ENCODE measurements around the gene JAKMIP1. TPM values are rescaled to one million over a fixed set of nuclear protein-coding genes. Genes with fewer than 3 reads are reported as not detected.

JAKMIP1 gene
- total and polyA plus RNA-seq, 2 donors (not counting 1 experiment from before 2014, with no cell fraction given), result 0.49 to 1.0 TPM

- TF ChIP-seq CTCF (IDR thresholded peaks at IDR 0.05) (no peak), EZH2 (IDR thresholded peaks at IDR 0.05; ENCODE audit: borderline replicate concordance, insufficient read depth, low read depth, low read length, poor library complexity, severe bottlenecking) (no peak)
- Histone ChIP-seq H4K20me1 (ENCODE audit: control insufficient read depth, insufficient read depth, low read length, poor library complexity, severe bottlenecking) (no peaks in the 10 kb centered on the region), H3K36me3 (replicated peaks in 1 of 2; ENCODE audit: control extremely low read depth in 1 of 2, control insufficient read depth in 1 of 2, extremely low read depth in 1 of 2, insufficient read depth in 2 of 2, low read length in 1 of 2) (no peaks in the 10 kb centered on the region), H3K27ac (ENCODE audit: low read length in 2 of 2) (no peak overlapping the region), H3K4me3 (ENCODE audit: control extremely low read depth in 1 of 5, extremely low read depth in 1 of 5, insufficient read depth in 1 of 5, low read depth in 2 of 5, low read length in 4 of 5) (no peak overlapping the region), H3K9me3 (ENCODE audit: control extremely low read depth in 1 of 3, control insufficient read depth in 2 of 3, insufficient read depth in 1 of 3, low read length in 2 of 3) (peaks cover 0 to 50% (median 29%) of the 10 kb centered on the region in 3 donors), H3K4me1 (ENCODE audit: control insufficient read depth in 2 of 2, insufficient read depth in 2 of 2, low read length in 2 of 2) (no peaks in the 10 kb centered on the region), H3K4me2 (replicated peaks; ENCODE audit: low read depth, low read length, poor library complexity, severe bottlenecking) (no peak overlapping the region), H3K9ac (ENCODE audit: low read length) (no peak overlapping the region), H2AFZ (ENCODE audit: insufficient read depth, low read depth, low read length, poor library complexity, severe bottlenecking) (no peak overlapping the region), H3K79me2 (ENCODE audit: control insufficient read depth, insufficient read depth, low read length) (no peaks in the 10 kb centered on the region), H3K27me3 (replicated peaks in 1 of 4; ENCODE audit: control extremely low read depth in 1 of 4, control insufficient read depth in 3 of 4, insufficient read depth in 4 of 4, low read length in 3 of 4) (no peaks in the 10 kb centered on the region)
- no peak overlapping the region for H3K4me3 Mint-ChIP-seq
- DNase-seq, result no peak
- CTCF ChIA-PET, result no interaction called here
- POLR2A ChIA-PET, result no interaction called here
- WGBS (ENCODE audit: insufficient coverage), result 83% methylated on average over 4 of the region's 4 CpGs
- no peaks in the 10 kb centered on the region for H3K4me1 Mint-ChIP-seq
- H3K27ac Mint-ChIP-seq, result no peak overlapping the region
- intact Hi-C loops (cut with micrococcal nuclease), result no loop called here
- peaks cover 2% of the 10 kb centered on the region for H3K9me3 Mint-ChIP-seq (ENCODE audit: insufficient read depth)
- no peak for ATAC-seq (ENCODE audit: low read depth)
- no peaks in the 10 kb centered on the region for H3K27me3 Mint-ChIP-seq
Observed at GRCh38 chr4:6055436-6055835, 144.9 kb downstream of the JAKMIP1 start.

- no peak overlapping the region for H2AFZ ChIP-seq (ENCODE audit: insufficient read depth, low read depth, low read length, poor library complexity, severe bottlenecking)
- H3K27me3 ChIP-seq (replicated peaks in 1 of 4; ENCODE audit: control extremely low read depth in 1 of 4, control insufficient read depth in 3 of 4, insufficient read depth in 4 of 4, low read length in 3 of 4), result peaks cover 0 to 2% (median 0%) of the 10 kb centered on the region in 4 experiments
- peaks cover 0 to 46% (median 26%) of the 10 kb centered on the region in 3 donors for H3K9me3 ChIP-seq (ENCODE audit: control extremely low read depth in 1 of 3, control insufficient read depth in 2 of 3, insufficient read depth in 1 of 3, low read length in 2 of 3)
- H3K4me2 ChIP-seq (replicated peaks; ENCODE audit: low read depth, low read length, poor library complexity, severe bottlenecking), result no peak overlapping the region
- no peak overlapping the region for H3K27ac Mint-ChIP-seq
- no peak overlapping the region for H3K9ac ChIP-seq (ENCODE audit: low read length)
- WGBS (ENCODE audit: insufficient coverage), result 100% methylated on average over 3 of the region's 4 CpGs
- ATAC-seq (ENCODE audit: low read depth) (no peak), DNase-seq (no peak)
- H3K36me3 ChIP-seq (replicated peaks in 1 of 2; ENCODE audit: control extremely low read depth in 1 of 2, control insufficient read depth in 1 of 2, extremely low read depth in 1 of 2, insufficient read depth in 2 of 2, low read length in 1 of 2), result no peaks in the 10 kb centered on the region
- POLR2A ChIA-PET, result no interaction called here
- no peak overlapping the region for H3K4me3 ChIP-seq (ENCODE audit: control extremely low read depth in 1 of 5, extremely low read depth in 1 of 5, insufficient read depth in 1 of 5, low read depth in 2 of 5, low read length in 4 of 5)
- H3K27me3 Mint-ChIP-seq, result no peaks in the 10 kb centered on the region
- intact Hi-C loops (cut with micrococcal nuclease), result no loop called here
- CTCF ChIA-PET, result no interaction called here
- peaks cover 2% of the 10 kb centered on the region for H3K9me3 Mint-ChIP-seq (ENCODE audit: insufficient read depth)
- H3K4me1 ChIP-seq (ENCODE audit: control insufficient read depth in 2 of 2, insufficient read depth in 2 of 2, low read length in 2 of 2), result no peaks in the 10 kb centered on the region
- no peak overlapping the region for H3K4me3 Mint-ChIP-seq
- no peaks in the 10 kb centered on the region for H4K20me1 ChIP-seq (ENCODE audit: control insufficient read depth, insufficient read depth, low read length, poor library complexity, severe bottlenecking)
- no peaks in the 10 kb centered on the region for H3K79me2 ChIP-seq (ENCODE audit: control insufficient read depth, insufficient read depth, low read length)
- no peak overlapping the region for H3K27ac ChIP-seq (ENCODE audit: low read length in 2 of 2)
- no peak for TF ChIP-seq EZH2 (IDR thresholded peaks at IDR 0.05; ENCODE audit: borderline replicate concordance, insufficient read depth, low read depth, low read length, poor library complexity, severe bottlenecking)
- no peak for TF ChIP-seq CTCF (IDR thresholded peaks at IDR 0.05)
- no peaks in the 10 kb centered on the region for H3K4me1 Mint-ChIP-seq
Observed at GRCh38 chr4:6055030-6055429, 145.3 kb downstream of the JAKMIP1 start.
